ENCODE data around the gene TUSC2. TPM values are rescaled to one million over a fixed set of nuclear protein-coding genes. Genes with fewer than 3 reads are reported as not detected.

Gene TUSC2
- total and polyA plus RNA-seq, 2 of the 13 experiments (the other 11 are each of a cell fraction or from before 2014, with no cell fraction given) = 36.7 to 39.1 TPM

- TF ChIP-seq ZBTB25 (CRISPR knock-in tag; IDR thresholded peaks at IDR 0.05) = no peak; the same call in 1 of the 2 replicates
- TF ChIP-seq ARNT2 (CRISPR knock-in tag; IDR thresholded peaks at IDR 0.05; ENCODE audit: low read depth) = peak; percentile 88
- no peak for TF ChIP-seq KDM1A (CRISPR knock-in tag; IDR thresholded peaks at IDR 0.05)
- TF ChIP-seq ZNF790 (CRISPR knock-in tag; IDR thresholded peaks at IDR 0.05; ENCODE audit: borderline replicate concordance) = peak; percentile 24; the same call in 1 of the 2 replicates
- TF ChIP-seq ZNF569 (CRISPR knock-in tag; IDR thresholded peaks at IDR 0.05; ENCODE audit: borderline replicate concordance) = no peak
- TF ChIP-seq ZNF567 (CRISPR knock-in tag; IDR thresholded peaks at IDR 0.05; ENCODE audit: borderline replicate concordance) = no peak
- TF ChIP-seq, protein P1, sequence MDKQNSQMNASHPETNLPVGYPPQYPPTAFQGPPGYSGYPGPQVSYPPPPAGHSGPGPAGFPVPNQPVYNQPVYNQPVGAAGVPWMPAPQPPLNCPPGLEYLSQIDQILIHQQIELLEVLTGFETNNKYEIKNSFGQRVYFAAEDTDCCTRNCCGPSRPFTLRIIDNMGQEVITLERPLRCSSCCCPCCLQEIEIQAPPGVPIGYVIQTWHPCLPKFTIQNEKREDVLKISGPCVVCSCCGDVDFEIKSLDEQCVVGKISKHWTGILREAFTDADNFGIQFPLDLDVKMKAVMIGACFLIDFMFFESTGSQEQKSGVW (CRISPR knock-in tag; IDR thresholded peaks at IDR 0.05; ENCODE audit: borderline replicate concordance) = no peak
- TF ChIP-seq AKNA (CRISPR knock-in tag; IDR thresholded peaks at IDR 0.05; ENCODE audit: borderline replicate concordance) = no peak
- no peak for TF ChIP-seq MTF2 (CRISPR knock-in tag; IDR thresholded peaks at IDR 0.05; ENCODE audit: borderline replicate concordance)
- TF ChIP-seq RBM39 (IDR thresholded peaks at IDR 0.05; ENCODE audit: low read depth, low read length, poor library complexity, severe bottlenecking) = no peak
- no peak for TF ChIP-seq TRAFD1 (CRISPR knock-in tag; IDR thresholded peaks at IDR 0.05; ENCODE audit: borderline replicate concordance)
- 0 out of 2 replicates have a peak, but pooled peaks have one; percentile 36 for TF ChIP-seq ZNF724P (CRISPR knock-in tag; IDR thresholded peaks at IDR 0.05; ENCODE audit: borderline replicate concordance)
- TF ChIP-seq, protein P2, sequence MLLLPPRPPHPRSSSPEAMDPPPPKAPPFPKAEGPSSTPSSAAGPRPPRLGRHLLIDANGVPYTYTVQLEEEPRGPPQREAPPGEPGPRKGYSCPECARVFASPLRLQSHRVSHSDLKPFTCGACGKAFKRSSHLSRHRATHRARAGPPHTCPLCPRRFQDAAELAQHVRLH (CRISPR knock-in tag; IDR thresholded peaks at IDR 0.05; ENCODE audit: borderline replicate concordance, low read depth) = no peak; the same call in none of the 2 replicates
- TF ChIP-seq, protein P3, sequence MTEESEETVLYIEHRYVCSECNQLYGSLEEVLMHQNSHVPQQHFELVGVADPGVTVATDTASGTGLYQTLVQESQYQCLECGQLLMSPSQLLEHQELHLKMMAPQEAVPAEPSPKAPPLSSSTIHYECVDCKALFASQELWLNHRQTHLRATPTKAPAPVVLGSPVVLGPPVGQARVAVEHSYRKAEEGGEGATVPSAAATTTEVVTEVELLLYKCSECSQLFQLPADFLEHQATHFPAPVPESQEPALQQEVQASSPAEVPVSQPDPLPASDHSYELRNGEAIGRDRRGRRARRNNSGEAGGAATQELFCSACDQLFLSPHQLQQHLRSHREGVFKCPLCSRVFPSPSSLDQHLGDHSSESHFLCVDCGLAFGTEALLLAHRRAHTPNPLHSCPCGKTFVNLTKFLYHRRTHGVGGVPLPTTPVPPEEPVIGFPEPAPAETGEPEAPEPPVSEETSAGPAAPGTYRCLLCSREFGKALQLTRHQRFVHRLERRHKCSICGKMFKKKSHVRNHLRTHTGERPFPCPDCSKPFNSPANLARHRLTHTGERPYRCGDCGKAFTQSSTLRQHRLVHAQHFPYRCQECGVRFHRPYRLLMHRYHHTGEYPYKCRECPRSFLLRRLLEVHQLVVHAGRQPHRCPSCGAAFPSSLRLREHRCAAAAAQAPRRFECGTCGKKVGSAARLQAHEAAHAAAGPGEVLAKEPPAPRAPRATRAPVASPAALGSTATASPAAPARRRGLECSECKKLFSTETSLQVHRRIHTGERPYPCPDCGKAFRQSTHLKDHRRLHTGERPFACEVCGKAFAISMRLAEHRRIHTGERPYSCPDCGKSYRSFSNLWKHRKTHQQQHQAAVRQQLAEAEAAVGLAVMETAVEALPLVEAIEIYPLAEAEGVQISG (CRISPR knock-in tag; IDR thresholded peaks at IDR 0.05) = peak; percentile 97
Observed at GRCh38 chr3:50298836-50299637, 29.0 kb downstream of the TUSC2 start, which contains the start of the genes HYAL3 and NAA80 (continued).

Measured in HepG2 (cell line).